GM12878 (cell line): ENCODE results near the gene SHQ1. TPM values are rescaled to one million over a fixed set of nuclear protein-coding genes. Genes with fewer than 3 reads are reported as not detected.

Experiments used
- ATAC-seq: fragments of 200-7000 bp; cut with Tn5 transposase; 3 replicates; pipeline ENCODE4 v1.9.1; 2020; ENCODE audit warnings: mild to moderate bottlenecking, moderate library complexity
- BruUV-seq: library from RNA; stranded (reverse); fragments of 400-500 nt; replicated peaks from 2 replicates; lab custom pipeline; 2021; lab: Mats Ljungman, UMichigan
- CTCF ChIA-PET: fragments of 300-600 bp; sonication (Branson Sonifier 250); formaldehyde crosslinking; extraction: SDS; loops from one replicate; lab custom pipeline; 2021; ENCODE audit warnings: inconsistent platforms; lab: Yijun Ruan, JAX
- POLR2A ChIA-PET: fragments of 350-600 bp; formaldehyde crosslinking; extraction: SDS; loops from one replicate; lab custom pipeline; 2021; ENCODE audit warnings: inconsistent platforms; lab: Charles Lee
- RAD21 ChIA-PET: fragments of 300-600 bp; sonication (Branson Sonifier 250); formaldehyde crosslinking; loops from one replicate; lab custom pipeline; 2023; ENCODE audit warnings: antibody characterized with exemption; ENCODE audit not compliant: unreplicated experiment; lab: Charles Lee
- SMC1A ChIA-PET: fragments of 300-600 bp; sonication (Branson Sonifier 250); formaldehyde crosslinking; loops from one replicate; lab custom pipeline; 2023; ENCODE audit not compliant: unreplicated experiment, uncharacterized antibody; lab: Charles Lee
- DNase-seq: peaks from one replicate; pipeline ENCODE4 v3.0.0-alpha.2; 2011; ENCODE audit warnings: low read depth, low spot score
- FAIRE-seq: peaks from 3 replicates; lab custom pipeline; 2011; peaks lifted over from hg19 to GRCh38; lab: Jason Lieb, UNC
- H2AFZ ChIP-seq: 2 replicates; pipeline ENCODE4 v1.6.0; 2011; ENCODE audit warnings: low read depth, low read length, control low read depth; ENCODE audit not compliant: control insufficient read depth
- H3K27ac ChIP-seq: 2 replicates; pipeline ENCODE4 v1.5.1; 2011; ENCODE audit warnings: control low read depth; ENCODE audit not compliant: control insufficient read depth, insufficient read depth
- H3K27me3 ChIP-seq, 2 experiments: replicated peaks in 1 of 2; 2 replicates each; pipeline versions ENCODE4 v1.6.0 to v1.6.1; 2011; ENCODE audit warnings: low read length in 1 of 2; ENCODE audit not compliant: control insufficient read depth in 2 of 2, insufficient read depth in 2 of 2
- H3K36me3 ChIP-seq, 2 experiments: 2 replicates each; pipeline ENCODE4 v1.5.1; 2011; ENCODE audit warnings: low read length in 1 of 2; ENCODE audit not compliant: control insufficient read depth in 2 of 2, insufficient read depth in 2 of 2
- H3K4me1 ChIP-seq: 2 replicates; pipeline ENCODE4 v1.6.1; 2011; ENCODE audit warnings: mild to moderate bottlenecking, low read length, moderate library complexity, mixed read lengths; ENCODE audit not compliant: control insufficient read depth, insufficient read depth
- H3K4me2 ChIP-seq: 2 replicates; pipeline ENCODE4 v1.6.0; 2011; ENCODE audit warnings: control low read depth; ENCODE audit not compliant: control insufficient read depth, insufficient read depth
- H3K4me3 ChIP-seq: fragments of 200-600 bp; sonication (generic); 2 replicates; pipeline ENCODE4 v1.5.1; 2016
- H3K79me2 ChIP-seq: 2 replicates; pipeline ENCODE4 v1.6.0; 2011; ENCODE audit warnings: low read length; ENCODE audit not compliant: control insufficient read depth, insufficient read depth
- H3K9ac ChIP-seq: 2 replicates; pipeline ENCODE4 v1.8.0; 2011; ENCODE audit warnings: low read length, control low read depth, mixed read lengths; ENCODE audit not compliant: control insufficient read depth, insufficient read depth
- H3K9me3 ChIP-seq: replicated peaks from 3 replicates; pipeline ENCODE4 v1.5.1; 2011; ENCODE audit warnings: mild to moderate bottlenecking, low read length; ENCODE audit not compliant: control insufficient read depth, insufficient read depth
- H4K20me1 ChIP-seq: 2 replicates; pipeline ENCODE4 v1.6.0; 2011; ENCODE audit not compliant: control insufficient read depth, insufficient read depth
- ETV6 ChIP-seq, 2 experiments: fragments of 450-650 bp in 1 of 2; IDR thresholded peaks in 1 of 2; conservative IDR thresholded peaks in 1 of 2; 2 replicates each; pipeline ENCODE4 v1.6.1; 2014; ENCODE audit warnings: antibody characterized with exemption in 1 of 2, borderline replicate concordance in 1 of 2, low read depth in 1 of 2, mild to moderate bottlenecking in 1 of 2, moderate library complexity in 1 of 2
- GATAD2B ChIP-seq: fragments of 450-650 bp; conservative IDR thresholded peaks from 2 replicates; pipeline ENCODE4 v1.6.1; 2017; ENCODE audit warnings: low read depth, mild to moderate bottlenecking, moderate library complexity
- MEF2A ChIP-seq: IDR thresholded peaks from 2 replicates; pipeline ENCODE4 v1.6.1; 2011; ENCODE audit warnings: low read depth, mild to moderate bottlenecking, low read length, moderate library complexity; ENCODE audit not compliant: insufficient read depth
- POU2F2 ChIP-seq: IDR thresholded peaks from 3 replicates; pipeline ENCODE4 v1.6.1; 2011; ENCODE audit warnings: low read depth, mild to moderate bottlenecking, low read length, borderline replicate concordance
- RAD51 ChIP-seq: fragments of 450-650 bp; IDR thresholded peaks from 2 replicates; pipeline ENCODE4 v1.6.1; 2016; ENCODE audit warnings: moderate library complexity, mild to moderate bottlenecking, inconsistent platforms
- RELA ChIP-seq: fragments of 450-650 bp; IDR thresholded peaks from 2 replicates; pipeline ENCODE4 v1.8.0; 2014; ENCODE audit warnings: borderline replicate concordance; ENCODE audit not compliant: partially characterized antibody
- WRNIP1 ChIP-seq: IDR thresholded peaks from 2 replicates; pipeline ENCODE4 v1.6.1; 2011; ENCODE audit warnings: low read depth, low read length, improper control_type of control experiment, borderline replicate concordance
- ZNF207 ChIP-seq: fragments of 450-650 bp; IDR thresholded peaks from 2 replicates; pipeline ENCODE4 v1.6.1; 2014; ENCODE audit warnings: antibody characterized with exemption, mild to moderate bottlenecking, borderline replicate concordance
- WGBS: methylation state at CpG from one replicate; pipeline ENCODE4 v1.1.6; 2016; ENCODE audit warnings: low lambda C conversion rate; ENCODE audit not compliant: insufficient replicate concordance, insufficient coverage; ENCODE audit errors: missing lambda C conversion rate; 5-methylcytosine and 5-hydroxymethylcytosine counted together
- in situ Hi-C: fragments of 300-500 bp; cut with MboI; formaldehyde crosslinking; loops from 9 replicates; pipeline ENCODE4 v1.14.3; 2018; ENCODE audit warnings: mixed read lengths
- intact Hi-C: fragments of 100-400 bp; cut with micrococcal nuclease; formaldehyde crosslinking; loops from one replicate; pipeline ENCODE4 v1.14.2; 2022; ENCODE audit not compliant: unreplicated experiment
- polyA plus RNA-seq, 11 experiments: library from polyadenylated mRNA; depleted of rRNA in 4 of 11; unstranded in 6 of 11; stranded (reverse) in 5 of 11; fragments of >200 nt; fragmentation: Nextera tagmentation in 4 of 11; fragmentation: Illumina TruSeq in 1 of 11; extraction: Ambion mirVana in 4 of 11; extraction: Trizol in 1 of 11; gene quantifications; 1 replicate in 1 of 11; 2 replicates in 10 of 11; pipeline versions ENCODE4 v1.2.1 to v1.2.3, GENCODE V29; 2011 to 2016; ENCODE audit warnings: inconsistent platforms in 2 of 11, missing spikeins in 2 of 11, low read depth in 1 of 11
- total RNA-seq, 4 experiments: library from RNA; depleted of rRNA in 3 of 4; stranded (reverse); fragments of >200 nt in 3 of 4; fragmentation: Illumina TruSeq in 1 of 4; extraction: Trizol in 1 of 4; gene quantifications; 2 replicates each; pipeline versions ENCODE4 v1.2.1 to v1.2.3, GENCODE V29; 2013 to 2021
- TF ChIP-seq, protein P1 (sequence below): fragments of 450-650 bp; IDR thresholded peaks from 2 replicates; pipeline ENCODE4 v1.6.1; 2016; ENCODE audit warnings: mild to moderate bottlenecking
- TF ChIP-seq, protein P2 (sequence below): fragments of 150-350 bp; IDR thresholded peaks from 2 replicates; pipeline ENCODE4 v1.6.1; 2016; ENCODE audit warnings: low read depth, low read length

The SHQ1 gene
- total and polyA plus RNA-seq, 10 of the 15 experiments (the other 5 are each of a cell fraction or from before 2014, with no cell fraction given) = 12.6 to 51.7 (median 24.5) TPM

DNA sequence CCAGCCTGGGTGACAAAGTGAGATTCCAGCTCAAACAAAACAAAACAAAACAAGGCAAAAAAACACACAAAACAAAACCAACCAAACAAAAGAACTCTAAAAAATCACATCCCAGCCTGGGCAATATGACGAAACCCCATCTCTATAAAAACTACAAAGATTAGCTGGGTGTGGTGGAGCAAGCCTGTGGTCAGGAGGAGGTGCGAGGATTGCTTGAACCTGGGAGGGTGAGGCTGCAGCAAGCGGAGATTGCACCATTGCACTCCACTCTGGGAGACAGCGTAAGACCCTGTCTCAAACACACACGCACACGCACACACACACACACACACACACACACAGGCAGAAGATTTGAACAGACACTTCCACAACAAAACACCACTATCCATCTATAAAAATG lies 99.6 kb downstream of the SHQ1 start (continued):
- TF ChIP-seq POU2F2 (no peak), ETV6 (conservative IDR thresholded peaks at IDR 0.05 in 1 of 2, IDR thresholded peaks at IDR 0.05 in 1 of 2; ENCODE audit: borderline replicate concordance in 1 of 2, low read depth in 1 of 2) (no peak), MEF2A (no peak), GATAD2B (no peak)
- TF ChIP-seq, protein P1, sequence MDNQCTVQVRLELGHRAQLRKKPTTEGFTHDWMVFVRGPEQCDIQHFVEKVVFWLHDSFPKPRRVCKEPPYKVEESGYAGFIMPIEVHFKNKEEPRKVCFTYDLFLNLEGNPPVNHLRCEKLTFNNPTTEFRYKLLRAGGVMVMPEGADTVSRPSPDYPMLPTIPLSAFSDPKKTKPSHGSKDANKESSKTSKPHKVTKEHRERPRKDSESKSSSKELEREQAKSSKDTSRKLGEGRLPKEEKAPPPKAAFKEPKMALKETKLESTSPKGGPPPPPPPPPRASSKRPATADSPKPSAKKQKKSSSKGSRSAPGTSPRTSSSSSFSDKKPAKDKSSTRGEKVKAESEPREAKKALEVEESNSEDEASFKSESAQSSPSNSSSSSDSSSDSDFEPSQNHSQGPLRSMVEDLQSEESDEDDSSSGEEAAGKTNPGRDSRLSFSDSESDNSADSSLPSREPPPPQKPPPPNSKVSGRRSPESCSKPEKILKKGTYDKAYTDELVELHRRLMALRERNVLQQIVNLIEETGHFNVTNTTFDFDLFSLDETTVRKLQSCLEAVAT = no peak

DNA sequence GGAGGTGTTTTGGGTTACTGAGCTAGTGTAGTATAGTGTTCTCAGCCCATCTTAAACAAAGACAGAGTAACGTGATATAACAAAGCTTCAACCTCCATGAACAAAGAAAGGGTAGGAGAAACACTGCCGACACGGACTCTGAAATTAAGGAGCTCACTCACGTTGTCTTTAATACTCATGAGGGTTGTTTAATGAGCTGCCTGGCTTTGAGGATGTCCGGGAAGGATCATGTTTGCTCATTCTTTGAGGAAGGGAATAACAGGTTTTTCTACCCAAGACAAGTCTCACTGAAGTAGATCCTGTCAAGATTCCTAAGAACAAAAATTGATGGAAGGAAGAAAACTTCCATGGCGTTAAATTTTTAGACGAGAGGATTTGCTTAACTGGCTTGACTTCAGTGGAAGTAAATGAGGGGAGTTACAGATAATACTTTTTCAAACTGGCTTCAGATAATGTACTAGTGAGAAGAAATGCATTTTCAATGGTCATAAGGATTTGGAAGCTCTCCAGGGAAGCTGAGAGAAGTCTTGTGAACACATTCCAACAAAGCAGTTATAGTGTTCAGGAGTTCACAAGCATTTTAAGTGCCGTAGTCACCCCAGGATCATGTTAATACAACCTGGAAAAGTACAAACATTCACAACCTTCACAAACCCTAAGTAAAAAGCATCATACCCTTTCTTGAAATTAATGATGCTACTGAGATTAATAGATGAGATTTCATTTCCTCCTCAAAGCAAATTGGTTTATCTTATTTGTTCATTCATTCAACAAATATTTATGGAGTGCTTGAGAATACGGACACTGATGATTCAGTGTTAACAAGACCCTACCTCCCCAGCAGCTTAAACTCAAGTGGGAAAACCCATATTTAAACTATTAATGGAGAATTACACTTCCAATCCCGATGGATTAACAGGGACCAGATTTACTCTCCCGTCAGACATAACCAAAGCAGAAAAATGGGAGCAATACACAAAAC lies 101.5 kb downstream of the SHQ1 start:
- FAIRE-seq (no peak), ATAC-seq (no peak), DNase-seq (no peak)
- Histone ChIP-seq H3K4me3 (no peak overlapping the region), H3K27me3 (no peaks in the 10 kb centered on the region), H3K9ac (no peak overlapping the region)
- TF ChIP-seq RELA (no peak), WRNIP1 (no peak), RAD51 (no peak), ZNF207 (no peak)
- TF ChIP-seq, protein P2, sequence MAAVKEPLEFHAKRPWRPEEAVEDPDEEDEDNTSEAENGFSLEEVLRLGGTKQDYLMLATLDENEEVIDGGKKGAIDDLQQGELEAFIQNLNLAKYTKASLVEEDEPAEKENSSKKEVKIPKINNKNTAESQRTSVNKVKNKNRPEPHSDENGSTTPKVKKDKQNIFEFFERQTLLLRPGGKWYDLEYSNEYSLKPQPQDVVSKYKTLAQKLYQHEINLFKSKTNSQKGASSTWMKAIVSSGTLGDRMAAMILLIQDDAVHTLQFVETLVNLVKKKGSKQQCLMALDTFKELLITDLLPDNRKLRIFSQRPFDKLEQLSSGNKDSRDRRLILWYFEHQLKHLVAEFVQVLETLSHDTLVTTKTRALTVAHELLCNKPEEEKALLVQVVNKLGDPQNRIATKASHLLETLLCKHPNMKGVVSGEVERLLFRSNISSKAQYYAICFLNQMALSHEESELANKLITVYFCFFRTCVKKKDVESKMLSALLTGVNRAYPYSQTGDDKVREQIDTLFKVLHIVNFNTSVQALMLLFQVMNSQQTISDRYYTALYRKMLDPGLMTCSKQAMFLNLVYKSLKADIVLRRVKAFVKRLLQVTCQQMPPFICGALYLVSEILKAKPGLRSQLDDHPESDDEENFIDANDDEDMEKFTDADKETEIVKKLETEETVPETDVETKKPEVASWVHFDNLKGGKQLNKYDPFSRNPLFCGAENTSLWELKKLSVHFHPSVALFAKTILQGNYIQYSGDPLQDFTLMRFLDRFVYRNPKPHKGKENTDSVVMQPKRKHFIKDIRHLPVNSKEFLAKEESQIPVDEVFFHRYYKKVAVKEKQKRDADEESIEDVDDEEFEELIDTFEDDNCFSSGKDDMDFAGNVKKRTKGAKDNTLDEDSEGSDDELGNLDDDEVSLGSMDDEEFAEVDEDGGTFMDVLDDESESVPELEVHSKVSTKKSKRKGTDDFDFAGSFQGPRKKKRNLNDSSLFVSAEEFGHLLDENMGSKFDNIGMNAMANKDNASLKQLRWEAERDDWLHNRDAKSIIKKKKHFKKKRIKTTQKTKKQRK = no peak
- TF ChIP-seq, all 136 proteins: peak for 0
- H3K9me3 ChIP-seq = no peaks in the 10 kb centered on the region
- H3K4me2 ChIP-seq = no peak overlapping the region
- H3K36me3 ChIP-seq = no peaks in the 10 kb centered on the region
- no peak overlapping the region for H3K27ac ChIP-seq
- SMC1A ChIA-PET = no interaction called here
- H4K20me1 ChIP-seq = no peaks in the 10 kb centered on the region
- in situ Hi-C loops (no loop called here), intact Hi-C loops (no loop called here)
- RAD21 ChIA-PET = no interaction called here
- H2AFZ ChIP-seq = no peak overlapping the region
- no peaks in the 10 kb centered on the region for H3K4me1 ChIP-seq
- POLR2A ChIA-PET = no interaction called here
- CTCF ChIA-PET = no interaction called here
- 91% methylated on average over 11 of the region's 11 CpGs for WGBS
- H3K79me2 ChIP-seq = no peaks in the 10 kb centered on the region
- BruUV-seq = no TSS peak
